Gastroesophageal sphincter (tissue), 3 donors: ENCODE results near the gene RAF1.

Source experiments
- EP300 ChIP-seq: sonication (generic); formaldehyde crosslinking; IDR thresholded peaks from one replicate; pipeline ENCODE4 v1.6.1; 2017; ENCODE audit warnings: antibody characterized with exemption, mild to moderate bottlenecking
- TF ChIP-seq, protein P1 (sequence below), 4 experiments: fragments of 200-600 bp in 2 of 4; fragments of 450-650 bp in 2 of 4; sonication (generic) in 1 of 4; IDR thresholded peaks; one replicate each; pipeline ENCODE4 v1.5.1; 2017 to 2019; ENCODE audit warnings: antibody characterized with exemption in 4 of 4, mild to moderate bottlenecking in 2 of 4, moderate library complexity in 2 of 4

DNA sequence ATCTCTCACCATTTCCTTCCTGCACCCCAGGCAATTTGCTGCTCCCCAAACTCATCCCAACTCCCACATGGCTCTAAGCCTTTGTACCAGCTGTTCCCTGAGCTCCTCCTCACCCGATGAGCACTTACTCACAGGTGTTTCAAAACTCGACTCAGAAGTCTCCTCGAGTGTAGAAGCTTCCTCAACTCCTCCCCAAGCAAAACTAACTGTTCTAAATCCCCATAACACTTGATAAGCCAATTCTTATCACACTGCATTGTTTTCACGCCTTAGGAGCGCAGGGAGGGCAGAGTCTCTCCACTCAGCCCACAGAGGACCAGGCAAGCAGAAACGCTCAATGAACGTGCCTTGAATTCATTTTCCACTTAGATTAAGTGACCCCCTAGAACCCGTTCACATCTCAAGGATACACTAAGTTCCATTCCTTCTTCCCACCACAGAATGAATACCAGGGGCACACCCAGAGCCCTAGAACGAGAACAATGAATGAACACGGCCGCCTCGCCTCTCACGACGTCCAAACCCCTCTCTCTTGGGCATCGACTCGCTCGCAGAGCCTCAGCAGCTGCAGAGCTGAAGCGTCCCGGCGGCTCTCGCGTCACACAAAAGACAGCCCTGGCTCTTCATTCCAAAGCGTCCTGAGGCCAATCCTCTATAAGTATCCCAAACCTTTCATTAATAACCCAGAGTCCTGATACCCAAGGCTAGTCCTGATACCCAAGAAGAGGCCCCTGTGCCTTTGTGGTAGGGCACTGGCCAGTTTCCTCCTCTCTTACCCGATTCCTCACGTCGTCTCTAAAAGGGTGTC is 1.1 kb downstream of the RAF1 start:
- no peak for TF ChIP-seq EP300
- TF ChIP-seq, protein P1, sequence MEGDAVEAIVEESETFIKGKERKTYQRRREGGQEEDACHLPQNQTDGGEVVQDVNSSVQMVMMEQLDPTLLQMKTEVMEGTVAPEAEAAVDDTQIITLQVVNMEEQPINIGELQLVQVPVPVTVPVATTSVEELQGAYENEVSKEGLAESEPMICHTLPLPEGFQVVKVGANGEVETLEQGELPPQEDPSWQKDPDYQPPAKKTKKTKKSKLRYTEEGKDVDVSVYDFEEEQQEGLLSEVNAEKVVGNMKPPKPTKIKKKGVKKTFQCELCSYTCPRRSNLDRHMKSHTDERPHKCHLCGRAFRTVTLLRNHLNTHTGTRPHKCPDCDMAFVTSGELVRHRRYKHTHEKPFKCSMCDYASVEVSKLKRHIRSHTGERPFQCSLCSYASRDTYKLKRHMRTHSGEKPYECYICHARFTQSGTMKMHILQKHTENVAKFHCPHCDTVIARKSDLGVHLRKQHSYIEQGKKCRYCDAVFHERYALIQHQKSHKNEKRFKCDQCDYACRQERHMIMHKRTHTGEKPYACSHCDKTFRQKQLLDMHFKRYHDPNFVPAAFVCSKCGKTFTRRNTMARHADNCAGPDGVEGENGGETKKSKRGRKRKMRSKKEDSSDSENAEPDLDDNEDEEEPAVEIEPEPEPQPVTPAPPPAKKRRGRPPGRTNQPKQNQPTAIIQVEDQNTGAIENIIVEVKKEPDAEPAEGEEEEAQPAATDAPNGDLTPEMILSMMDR (IDR thresholded peaks at IDR 0.05): no peak
